DOHH2 (cell line): ENCODE results near the gene SERPINB2.
A peak's percentile ranks its signal among the peaks of the same experiment; 100 is the strongest.
"Not testable (repeated sequence)": the region's sequence is repeated elsewhere in the genome, so short reads cannot be mapped to it uniquely, and the experiment has no call there.

Experiments
- H3F3A ChIP-seq: fragments of 200-600 bp; sonication (generic), shearing (Covaris generic); 2 replicates; pipeline ENCODE4 v1.6.0; 2016; ENCODE audit warnings: antibody characterized with exemption, mild to moderate bottlenecking; ENCODE audit not compliant: control insufficient read depth, insufficient read depth
- H3K27ac ChIP-seq: fragments of 200-600 bp; sonication (generic); 2 replicates; pipeline ENCODE4 v1.5.1; 2014; ENCODE audit warnings: low read depth, mild to moderate bottlenecking, low read length, moderate library complexity
- H3K27me3 ChIP-seq: fragments of 200-600 bp; sonication (generic); 2 replicates; pipeline ENCODE4 v1.6.1; 2014; ENCODE audit warnings: mild to moderate bottlenecking, low read length, mixed read lengths; ENCODE audit not compliant: control insufficient read depth
- H3K36me3 ChIP-seq: fragments of 200-600 bp; sonication (generic); 2 replicates; pipeline ENCODE4 v1.6.1; 2014; ENCODE audit warnings: mild to moderate bottlenecking, low read length, moderate library complexity, mixed read lengths; ENCODE audit not compliant: control insufficient read depth
- H3K4me1 ChIP-seq: fragments of 200-600 bp; sonication (generic); 2 replicates; pipeline ENCODE4 v1.6.1; 2014; ENCODE audit warnings: mild to moderate bottlenecking, low read length, mixed read lengths; ENCODE audit not compliant: control insufficient read depth
- H3K4me2 ChIP-seq: fragments of 200-600 bp; sonication (generic); 2 replicates; pipeline ENCODE4 v1.6.0; 2014; ENCODE audit warnings: mild to moderate bottlenecking, low read length, moderate library complexity
- H3K4me3 ChIP-seq: fragments of 200-600 bp; sonication (generic); 2 replicates; pipeline ENCODE4 v1.5.1; 2014; ENCODE audit warnings: mild to moderate bottlenecking, low read length, mixed read lengths
- H3K79me2 ChIP-seq: fragments of 200-600 bp; sonication (generic); 2 replicates; pipeline ENCODE4 v1.6.1; 2014; ENCODE audit warnings: mild to moderate bottlenecking, low read length, mixed read lengths; ENCODE audit not compliant: control insufficient read depth
- H3K9me2 ChIP-seq: fragments of 200-600 bp; sonication (generic); replicated peaks from 2 replicates; pipeline ENCODE4 v1.6.1; 2014; ENCODE audit warnings: mild to moderate bottlenecking, low read length, mixed read lengths; ENCODE audit not compliant: control insufficient read depth
- H3K9me3 ChIP-seq: fragments of 200-600 bp; sonication (generic); 2 replicates; pipeline ENCODE4 v1.6.1; 2014; ENCODE audit warnings: antibody characterized with exemption, low read length, mixed read lengths; ENCODE audit not compliant: control insufficient read depth, insufficient read depth
- H4K20me1 ChIP-seq: fragments of 200-600 bp; sonication (generic); 2 replicates; pipeline ENCODE4 v1.6.0; 2014; ENCODE audit warnings: low read depth, mild to moderate bottlenecking, antibody characterized with exemption, low read length, moderate library complexity; ENCODE audit not compliant: control insufficient read depth, insufficient read depth
- EZH2phosphoT487 ChIP-seq: fragments of 200-600 bp; sonication (generic); IDR thresholded peaks from 2 replicates; pipeline ENCODE4 v1.6.1; 2017; ENCODE audit warnings: borderline replicate concordance, mild to moderate bottlenecking, antibody characterized with exemption, low read length, moderate library complexity, mixed read lengths
- TF ChIP-seq, protein P1 (sequence below): fragments of 200-600 bp; sonication (generic); IDR thresholded peaks from one replicate; pipeline ENCODE4 v1.5.1; 2014; ENCODE audit warnings: antibody characterized with exemption, mild to moderate bottlenecking, low read depth, low read length; ENCODE audit not compliant: poor library complexity, severe bottlenecking

SERPINB2 gene

DNA sequence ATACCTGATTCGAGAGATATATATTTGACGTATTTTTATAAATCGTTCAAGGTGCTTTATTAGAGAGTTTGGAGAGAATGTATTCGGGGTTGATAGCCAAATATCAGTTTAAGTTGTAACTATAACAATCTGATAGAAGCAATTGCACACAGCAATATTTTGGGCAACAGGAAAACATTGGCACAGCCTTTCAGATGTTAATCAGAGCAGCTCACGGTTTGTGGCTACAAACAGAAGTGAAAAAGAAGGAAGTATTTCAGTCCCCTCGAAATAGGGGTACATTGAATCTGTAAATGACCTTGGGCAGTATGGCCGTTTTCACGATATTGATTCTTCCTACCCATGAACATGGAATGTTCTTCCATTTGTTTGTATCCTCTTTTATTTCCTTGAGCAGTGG is 40.8 kb downstream of the SERPINB2 start:
- H3K9me3 ChIP-seq: no peaks in the 10 kb centered on the region
- no peaks in the 10 kb centered on the region for H4K20me1 ChIP-seq
- no peaks in the 10 kb centered on the region for H3K36me3 ChIP-seq
- no peaks in the 10 kb centered on the region for H3K9me2 ChIP-seq
- H3F3A ChIP-seq: no peaks in the 10 kb centered on the region
- no peaks in the 10 kb centered on the region for H3K79me2 ChIP-seq
- peaks cover 19% of the 10 kb centered on the region for H3K27me3 ChIP-seq
- no peak overlapping the region for H3K4me3 ChIP-seq
- no peak overlapping the region for H3K27ac ChIP-seq
- no peak for TF ChIP-seq EZH2phosphoT487
- TF ChIP-seq, protein P1, sequence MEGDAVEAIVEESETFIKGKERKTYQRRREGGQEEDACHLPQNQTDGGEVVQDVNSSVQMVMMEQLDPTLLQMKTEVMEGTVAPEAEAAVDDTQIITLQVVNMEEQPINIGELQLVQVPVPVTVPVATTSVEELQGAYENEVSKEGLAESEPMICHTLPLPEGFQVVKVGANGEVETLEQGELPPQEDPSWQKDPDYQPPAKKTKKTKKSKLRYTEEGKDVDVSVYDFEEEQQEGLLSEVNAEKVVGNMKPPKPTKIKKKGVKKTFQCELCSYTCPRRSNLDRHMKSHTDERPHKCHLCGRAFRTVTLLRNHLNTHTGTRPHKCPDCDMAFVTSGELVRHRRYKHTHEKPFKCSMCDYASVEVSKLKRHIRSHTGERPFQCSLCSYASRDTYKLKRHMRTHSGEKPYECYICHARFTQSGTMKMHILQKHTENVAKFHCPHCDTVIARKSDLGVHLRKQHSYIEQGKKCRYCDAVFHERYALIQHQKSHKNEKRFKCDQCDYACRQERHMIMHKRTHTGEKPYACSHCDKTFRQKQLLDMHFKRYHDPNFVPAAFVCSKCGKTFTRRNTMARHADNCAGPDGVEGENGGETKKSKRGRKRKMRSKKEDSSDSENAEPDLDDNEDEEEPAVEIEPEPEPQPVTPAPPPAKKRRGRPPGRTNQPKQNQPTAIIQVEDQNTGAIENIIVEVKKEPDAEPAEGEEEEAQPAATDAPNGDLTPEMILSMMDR: no peak
- H3K4me1 ChIP-seq: no peaks in the 10 kb centered on the region
- no peak overlapping the region for H3K4me2 ChIP-seq

DNA sequence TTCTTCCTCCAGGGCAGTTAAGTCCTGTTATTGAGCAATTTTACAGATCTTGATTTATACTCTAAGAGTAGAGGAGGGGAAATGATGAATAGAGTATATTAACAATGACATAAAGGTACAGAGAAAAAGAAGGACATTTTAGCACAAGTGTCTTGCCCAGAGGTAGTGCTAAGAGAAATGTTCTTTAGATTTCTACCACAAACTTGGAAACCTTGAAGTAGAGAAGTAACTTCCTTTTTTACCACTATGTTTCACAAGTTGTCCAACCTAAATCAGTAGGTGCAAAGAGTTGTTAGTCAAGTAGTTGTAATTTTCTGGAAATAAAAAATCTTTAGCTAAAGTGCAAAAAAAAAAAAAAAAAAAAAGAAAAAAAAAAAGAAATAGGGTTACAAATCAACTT is 41.9 kb downstream of the SERPINB2 start:
- not testable (repeated sequence) for H3F3A ChIP-seq, H3K79me2 ChIP-seq, H3K4me2 ChIP-seq, H3K4me1 ChIP-seq, H3K4me3 ChIP-seq, H3K36me3 ChIP-seq, H4K20me1 ChIP-seq, H3K27ac ChIP-seq, H3K9me3 ChIP-seq, H3K9me2 ChIP-seq
- H3K27me3 ChIP-seq: peaks cover 22% of the 10 kb centered on the region

DNA sequence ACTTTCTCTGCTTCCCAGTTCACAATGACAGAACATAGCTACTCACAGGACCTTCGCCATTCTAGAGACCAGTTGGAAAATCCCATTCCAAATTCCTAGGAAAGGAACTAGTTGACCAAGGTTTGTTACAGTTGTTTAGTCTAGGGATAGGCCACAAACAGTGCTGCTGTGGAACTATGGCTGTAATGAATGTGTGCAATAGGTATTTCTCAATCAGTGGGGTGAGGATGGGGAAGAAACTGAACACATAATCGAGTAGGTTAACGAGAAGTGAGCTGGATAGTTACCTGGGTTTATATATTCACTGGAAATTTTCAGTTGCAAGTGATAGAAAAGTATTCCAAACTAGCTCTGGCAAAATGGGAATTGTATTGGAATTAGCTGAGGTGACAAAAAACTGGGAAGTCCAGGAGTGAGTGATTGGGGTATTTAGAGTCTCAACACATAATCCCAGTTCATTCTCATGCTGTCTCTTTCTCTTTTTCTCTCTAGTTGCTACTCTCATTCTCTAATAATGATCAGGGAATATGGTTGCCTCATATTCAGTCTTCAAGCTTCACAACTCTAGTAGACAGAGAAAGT is 43.4 kb downstream of the SERPINB2 start:
- Histone ChIP-seq H3K4me2 (no peak overlapping the region), H3K79me2 (no peaks in the 10 kb centered on the region), H3K4me3 (no peak overlapping the region), H3K4me1 (no peaks in the 10 kb centered on the region), H3K36me3 (no peaks in the 10 kb centered on the region), H3K9me3 (no peaks in the 10 kb centered on the region), H4K20me1 (no peaks in the 10 kb centered on the region), H3K27ac (no peak overlapping the region), H3K27me3 (peaks cover 29% of the 10 kb centered on the region), H3K9me2 (no peaks in the 10 kb centered on the region), H3F3A (no peaks in the 10 kb centered on the region)
- TF ChIP-seq, protein P1: no peak
- no peak for TF ChIP-seq EZH2phosphoT487

DNA sequence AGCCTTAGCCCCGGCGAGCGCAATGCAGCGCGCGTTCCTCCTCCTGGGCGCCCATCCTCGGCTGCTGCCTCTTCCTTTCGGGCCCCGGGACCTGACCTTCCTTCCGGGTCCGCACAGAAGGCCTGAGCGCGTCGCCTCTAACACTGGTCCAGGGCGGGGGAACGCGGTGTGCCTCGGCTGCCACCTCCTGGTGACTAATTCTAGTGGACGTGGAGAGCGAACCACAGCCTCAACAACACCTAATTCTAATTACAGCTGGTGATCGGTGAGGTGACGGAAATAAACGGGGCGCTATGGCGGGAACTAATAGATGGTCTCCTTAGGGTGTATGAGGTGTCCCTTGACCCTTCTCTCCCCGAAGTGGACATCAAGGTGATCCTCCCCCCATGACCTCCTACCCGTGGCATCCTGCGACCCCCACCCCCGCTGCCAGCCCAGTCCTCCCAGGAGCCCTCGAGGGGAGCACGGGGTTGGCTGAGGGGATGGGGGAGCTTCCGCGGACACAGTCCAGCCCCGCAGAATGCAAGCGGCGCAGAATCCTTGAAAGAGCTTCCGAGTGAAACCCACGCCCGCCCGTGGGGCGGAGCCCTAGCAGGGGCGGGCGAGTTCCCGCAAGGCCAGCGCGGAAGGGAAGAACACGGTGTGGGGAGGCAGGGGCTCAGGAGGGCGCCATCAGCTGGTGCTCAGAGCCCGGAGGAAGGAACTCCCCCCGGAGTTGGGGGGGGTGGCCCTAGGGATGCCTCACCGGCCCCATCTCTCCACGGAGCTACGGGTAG is 48.8 kb downstream of the SERPINB2 start:
- no peaks in the 10 kb centered on the region for H3K79me2 ChIP-seq
- H3K4me2 ChIP-seq: peak overlapping the region; percentile 90
- peaks cover 12% of the 10 kb centered on the region for H3K4me1 ChIP-seq
- H3K27me3 ChIP-seq: peaks cover 36% of the 10 kb centered on the region
- H3K27ac ChIP-seq: no peak overlapping the region
- H3K36me3 ChIP-seq: no peaks in the 10 kb centered on the region
- peak overlapping the region; percentile 75 for H3K4me3 ChIP-seq
- no peaks in the 10 kb centered on the region for H3K9me3 ChIP-seq
- TF ChIP-seq, protein P1: peak; percentile 70
- TF ChIP-seq EZH2phosphoT487: no peak
- no peaks in the 10 kb centered on the region for H3F3A ChIP-seq
- H4K20me1 ChIP-seq: no peaks in the 10 kb centered on the region
- H3K9me2 ChIP-seq: no peaks in the 10 kb centered on the region
